Endothelial cell (in vitro differentiated cells): ENCODE results near the gene ARRDC1. TPM values are rescaled to one million over a fixed set of nuclear protein-coding genes. Genes with fewer than 3 reads are reported as not detected.
"Not testable (repeated sequence)": the region's sequence is repeated elsewhere in the genome, so short reads cannot be mapped to it uniquely, and the experiment has no call there.

ENCODE experiments used
- DNase-seq: peaks from one replicate; pipeline ENCODE4 v3.0.0; 2021; ENCODE audit warnings: low spot score
- H3K27ac Mint-ChIP-seq: one replicate; pipeline ENCODE4 v1.8.0; 2021; ENCODE audit warnings: mixed read lengths, inconsistent platforms; ENCODE audit not compliant: unreplicated experiment
- H3K27me3 Mint-ChIP-seq: one replicate; pipeline ENCODE4 v1.8.0; 2021; ENCODE audit warnings: mild to moderate bottlenecking, moderate library complexity, mixed read lengths, inconsistent platforms; ENCODE audit not compliant: unreplicated experiment
- H3K36me3 Mint-ChIP-seq: one replicate; pipeline ENCODE4 v1.8.0; 2021; ENCODE audit warnings: mild to moderate bottlenecking, low read depth, mixed read lengths, inconsistent platforms; ENCODE audit not compliant: unreplicated experiment
- H3K4me1 Mint-ChIP-seq: one replicate; pipeline ENCODE4 v1.8.0; 2021; ENCODE audit warnings: mild to moderate bottlenecking, mixed read lengths, inconsistent platforms; ENCODE audit not compliant: unreplicated experiment
- H3K4me3 Mint-ChIP-seq: one replicate; pipeline ENCODE4 v1.8.0; 2021; ENCODE audit warnings: mild to moderate bottlenecking, mixed read lengths, inconsistent platforms; ENCODE audit not compliant: unreplicated experiment
- H3K9me3 Mint-ChIP-seq: one replicate; pipeline ENCODE4 v1.8.0; 2021; ENCODE audit warnings: mixed read lengths, inconsistent platforms; ENCODE audit not compliant: unreplicated experiment
- total RNA-seq: library from RNA; stranded (reverse); fragmentation: NEBNext Ultra II Directional; extraction: Animal tissue kit (Norgen Biotek cat#: 25700); gene quantifications from one replicate; pipeline ENCODE4 v1.2.1, GENCODE V29; 2021; ENCODE audit not compliant: unreplicated experiment
- TF ChIP-seq, protein P1 (sequence below): fragments of 200-600 bp; sonication (generic); IDR thresholded peaks from one replicate; pipeline ENCODE4 v1.5.0; 2021; ENCODE audit warnings: antibody characterized with exemption; ENCODE audit not compliant: unreplicated experiment

The ARRDC1 gene
- total RNA-seq, 1 donor from 2014 or later = 20.3 TPM

DNA sequence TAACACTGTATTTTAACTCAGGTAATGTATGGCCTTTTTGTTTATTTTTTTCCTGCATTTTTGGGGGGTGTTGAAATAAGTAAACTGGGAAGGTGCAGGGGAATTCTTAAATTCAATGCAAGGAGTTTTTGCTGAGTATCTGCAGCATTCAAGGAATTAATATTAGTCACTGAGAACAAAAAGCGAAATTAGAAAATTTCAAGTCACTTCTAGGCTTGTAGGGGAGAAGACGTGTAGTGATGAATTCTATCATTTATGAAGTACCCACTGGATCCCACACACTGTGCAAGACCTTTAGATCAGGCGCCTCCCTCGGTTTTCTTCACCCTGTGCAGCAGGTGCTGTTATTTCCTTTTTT lies 14.5 kb downstream of the ARRDC1 start:
- no peak for DNase-seq
- H3K36me3 Mint-ChIP-seq = peaks cover 5% of the 10 kb centered on the region
- TF ChIP-seq, protein P1, sequence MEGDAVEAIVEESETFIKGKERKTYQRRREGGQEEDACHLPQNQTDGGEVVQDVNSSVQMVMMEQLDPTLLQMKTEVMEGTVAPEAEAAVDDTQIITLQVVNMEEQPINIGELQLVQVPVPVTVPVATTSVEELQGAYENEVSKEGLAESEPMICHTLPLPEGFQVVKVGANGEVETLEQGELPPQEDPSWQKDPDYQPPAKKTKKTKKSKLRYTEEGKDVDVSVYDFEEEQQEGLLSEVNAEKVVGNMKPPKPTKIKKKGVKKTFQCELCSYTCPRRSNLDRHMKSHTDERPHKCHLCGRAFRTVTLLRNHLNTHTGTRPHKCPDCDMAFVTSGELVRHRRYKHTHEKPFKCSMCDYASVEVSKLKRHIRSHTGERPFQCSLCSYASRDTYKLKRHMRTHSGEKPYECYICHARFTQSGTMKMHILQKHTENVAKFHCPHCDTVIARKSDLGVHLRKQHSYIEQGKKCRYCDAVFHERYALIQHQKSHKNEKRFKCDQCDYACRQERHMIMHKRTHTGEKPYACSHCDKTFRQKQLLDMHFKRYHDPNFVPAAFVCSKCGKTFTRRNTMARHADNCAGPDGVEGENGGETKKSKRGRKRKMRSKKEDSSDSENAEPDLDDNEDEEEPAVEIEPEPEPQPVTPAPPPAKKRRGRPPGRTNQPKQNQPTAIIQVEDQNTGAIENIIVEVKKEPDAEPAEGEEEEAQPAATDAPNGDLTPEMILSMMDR = no peak
- peak overlapping the region; percentile 94 for H3K4me3 Mint-ChIP-seq
- H3K27ac Mint-ChIP-seq = peak overlapping the region; percentile 76
- no peaks in the 10 kb centered on the region for H3K9me3 Mint-ChIP-seq
- peaks cover 8% of the 10 kb centered on the region for H3K27me3 Mint-ChIP-seq
- H3K4me1 Mint-ChIP-seq = peaks cover 29% of the 10 kb centered on the region

DNA sequence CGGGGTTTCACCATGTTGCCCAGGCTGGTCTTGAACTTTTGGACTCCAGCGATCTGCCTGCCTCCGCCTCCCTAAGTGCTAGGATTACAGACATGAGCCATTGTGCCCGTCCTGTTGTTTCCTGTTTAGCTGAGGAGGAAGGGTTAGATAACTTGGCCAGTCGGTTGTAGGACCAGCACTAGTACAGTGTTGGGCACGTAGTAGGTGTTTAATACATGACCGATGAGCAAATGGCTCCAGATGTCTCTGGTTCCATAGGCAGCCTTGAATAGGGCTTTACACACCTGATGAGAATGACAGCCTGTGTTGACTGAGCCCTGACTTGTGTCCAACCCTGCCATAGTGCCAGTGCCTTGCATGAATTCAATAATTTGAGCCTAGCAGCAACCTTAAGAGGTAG lies 15.1 kb downstream of the ARRDC1 start:
- Mint-ChIP-seq H3K36me3 (peaks cover 8% of the 10 kb centered on the region), H3K9me3 (no peaks in the 10 kb centered on the region), H3K4me1 (peaks cover 31% of the 10 kb centered on the region), H3K27ac (peak overlapping the region; percentile 52), H3K27me3 (peaks cover 8% of the 10 kb centered on the region), H3K4me3 (peak overlapping the region; percentile 56)
- TF ChIP-seq, protein P1 = no peak
- no peak for DNase-seq

DNA sequence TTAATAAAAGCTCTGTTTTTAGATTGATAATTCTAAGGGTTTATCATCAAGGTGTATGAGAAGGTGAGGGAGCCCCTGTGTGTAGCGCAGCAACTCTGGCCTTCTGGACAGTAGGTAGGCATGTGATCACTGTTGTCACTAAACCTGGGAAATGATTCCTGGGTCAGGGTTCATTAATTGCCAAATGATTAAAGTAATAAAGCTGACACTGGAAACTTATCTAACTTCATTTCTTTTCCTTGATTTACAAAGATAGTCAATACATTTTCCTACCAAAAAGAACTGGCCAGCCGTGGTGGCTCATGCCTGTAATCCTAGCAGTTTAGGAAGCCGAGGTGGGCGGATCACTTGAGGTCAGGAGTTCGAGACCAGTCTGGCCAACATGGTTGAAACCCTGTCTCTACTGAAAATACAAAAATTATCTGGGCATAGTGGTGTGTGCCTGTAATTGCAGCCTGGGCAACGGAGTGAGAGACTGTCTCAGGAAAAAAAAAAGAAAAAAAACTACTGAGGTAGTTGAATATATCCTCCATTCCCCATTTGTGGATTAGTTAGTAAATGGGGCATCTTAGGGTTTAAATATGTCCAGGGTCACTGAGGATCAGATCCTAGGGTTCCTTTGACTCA lies 15.8 kb downstream of the ARRDC1 start:
- TF ChIP-seq, protein P1 = peak; percentile 74
- Mint-ChIP-seq H3K27me3 (peaks cover 8% of the 10 kb centered on the region), H3K36me3 (peaks cover 8% of the 10 kb centered on the region), H3K4me3 (peak overlapping the region; percentile 56), H3K9me3 (no peaks in the 10 kb centered on the region), H3K27ac (no peak overlapping the region), H3K4me1 (peaks cover 32% of the 10 kb centered on the region)
- no peak for DNase-seq

DNA sequence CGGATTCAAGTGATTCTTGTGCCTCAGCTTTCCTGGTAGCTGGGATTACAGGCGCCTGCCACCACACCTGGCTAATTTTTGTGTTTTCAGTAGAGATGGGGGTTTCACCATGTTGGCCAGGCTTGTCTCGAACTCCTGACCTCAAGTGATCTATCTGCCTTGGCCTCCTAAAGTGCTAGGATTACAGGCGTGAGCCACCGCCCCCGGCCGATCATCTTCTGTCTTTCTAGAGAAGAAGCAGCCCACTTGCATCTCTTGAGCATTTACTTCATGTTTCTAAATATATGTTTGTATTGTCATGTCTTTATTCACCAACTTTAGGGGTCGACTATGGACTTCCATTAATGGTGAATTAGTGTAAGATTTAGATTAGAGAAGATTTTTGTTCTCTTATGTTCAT lies 16.7 kb downstream of the ARRDC1 start:
- H3K27me3 Mint-ChIP-seq, DNase-seq, H3K9me3 Mint-ChIP-seq, H3K27ac Mint-ChIP-seq, H3K4me3 Mint-ChIP-seq, H3K36me3 Mint-ChIP-seq: not testable (repeated sequence)
- peaks cover 32% of the 10 kb centered on the region for H3K4me1 Mint-ChIP-seq

DNA sequence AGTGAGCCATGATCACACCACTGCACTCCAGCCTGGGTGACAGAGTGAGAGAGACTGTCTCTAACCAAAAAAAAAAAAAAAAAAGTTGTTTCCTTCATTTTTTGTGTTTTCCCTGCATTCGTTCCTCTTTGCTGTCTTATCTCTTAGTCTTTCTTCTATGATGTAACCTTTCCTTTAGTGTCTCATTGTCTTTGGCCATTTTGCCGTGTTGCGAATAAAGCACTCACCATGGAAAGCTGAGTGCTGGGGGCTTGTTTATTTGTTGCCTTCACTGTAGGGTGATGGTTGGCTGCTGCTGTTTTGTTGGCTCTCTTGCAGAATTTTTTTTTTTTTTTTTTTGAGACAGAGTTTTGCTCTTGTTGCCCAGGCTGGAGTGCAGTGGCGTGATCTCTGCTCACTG lies 21.0 kb downstream of the ARRDC1 start:
- Mint-ChIP-seq H3K4me1 (peaks cover 22% of the 10 kb centered on the region), H3K27me3 (no peaks in the 10 kb centered on the region), H3K36me3 (peaks cover 3% of the 10 kb centered on the region), H3K4me3 (no peak overlapping the region), H3K9me3 (no peaks in the 10 kb centered on the region), H3K27ac (no peak overlapping the region)
- TF ChIP-seq, protein P1 = no peak
- no peak for DNase-seq

DNA sequence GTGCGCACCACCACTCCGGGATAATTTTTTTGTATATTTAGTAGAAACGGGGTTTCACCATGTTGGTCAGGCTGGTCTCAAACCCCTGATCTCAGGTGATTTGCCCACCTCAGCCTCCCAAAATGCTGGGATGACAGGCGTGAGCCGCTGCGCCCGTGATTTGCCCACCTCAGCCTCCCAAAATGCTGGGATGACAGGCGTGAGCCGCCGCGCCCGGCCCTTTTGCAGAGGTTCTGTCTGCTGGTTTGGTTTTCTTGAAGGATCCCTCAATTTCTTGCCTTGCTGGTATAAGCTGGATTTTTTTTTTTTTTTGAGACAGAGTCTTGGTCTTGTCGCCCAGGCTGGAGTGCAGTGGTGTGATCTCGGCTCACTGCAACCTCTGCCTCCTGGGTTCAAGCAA lies 21.9 kb downstream of the ARRDC1 start:
- not testable (repeated sequence) for H3K36me3 Mint-ChIP-seq, H3K4me3 Mint-ChIP-seq, H3K27ac Mint-ChIP-seq, H3K27me3 Mint-ChIP-seq, H3K9me3 Mint-ChIP-seq, DNase-seq
- H3K4me1 Mint-ChIP-seq = peaks cover 28% of the 10 kb centered on the region
